ENCODE data around the gene RAB6B.

DNA sequence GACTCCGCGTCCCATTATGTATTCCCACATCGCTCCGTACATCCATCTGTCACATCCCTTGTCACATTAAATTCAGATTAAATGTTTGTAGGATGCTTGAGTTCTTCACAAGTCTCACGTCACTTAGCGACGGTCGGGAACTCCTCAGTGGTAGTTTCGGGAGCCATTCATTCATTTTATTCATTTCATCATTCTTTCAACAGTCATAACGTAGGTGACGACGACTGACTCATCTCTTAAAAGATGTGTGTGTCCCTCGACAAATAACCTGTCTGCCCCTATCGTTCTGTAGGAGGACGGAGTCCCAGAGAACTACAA is 90.3 kb downstream of the RAB6B start:
- TF ChIP-seq, protein P1, sequence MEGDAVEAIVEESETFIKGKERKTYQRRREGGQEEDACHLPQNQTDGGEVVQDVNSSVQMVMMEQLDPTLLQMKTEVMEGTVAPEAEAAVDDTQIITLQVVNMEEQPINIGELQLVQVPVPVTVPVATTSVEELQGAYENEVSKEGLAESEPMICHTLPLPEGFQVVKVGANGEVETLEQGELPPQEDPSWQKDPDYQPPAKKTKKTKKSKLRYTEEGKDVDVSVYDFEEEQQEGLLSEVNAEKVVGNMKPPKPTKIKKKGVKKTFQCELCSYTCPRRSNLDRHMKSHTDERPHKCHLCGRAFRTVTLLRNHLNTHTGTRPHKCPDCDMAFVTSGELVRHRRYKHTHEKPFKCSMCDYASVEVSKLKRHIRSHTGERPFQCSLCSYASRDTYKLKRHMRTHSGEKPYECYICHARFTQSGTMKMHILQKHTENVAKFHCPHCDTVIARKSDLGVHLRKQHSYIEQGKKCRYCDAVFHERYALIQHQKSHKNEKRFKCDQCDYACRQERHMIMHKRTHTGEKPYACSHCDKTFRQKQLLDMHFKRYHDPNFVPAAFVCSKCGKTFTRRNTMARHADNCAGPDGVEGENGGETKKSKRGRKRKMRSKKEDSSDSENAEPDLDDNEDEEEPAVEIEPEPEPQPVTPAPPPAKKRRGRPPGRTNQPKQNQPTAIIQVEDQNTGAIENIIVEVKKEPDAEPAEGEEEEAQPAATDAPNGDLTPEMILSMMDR (IDR thresholded peaks at IDR 0.05; ENCODE audit: poor library complexity) = no peak
- TF ChIP-seq EZH2 (IDR thresholded peaks at IDR 0.05; ENCODE audit: borderline replicate concordance) (no peak), EZH2phosphoT487 (IDR thresholded peaks at IDR 0.05; ENCODE audit: low read depth, severe bottlenecking, unreplicated experiment) (no peak)
